Right ventricle myocardium superior (tissue), 1 donor: ENCODE results near the gene C1orf226. TPM values are rescaled to one million over a fixed set of nuclear protein-coding genes. Genes with fewer than 3 reads are reported as not detected.

Experiments used
- ATAC-seq: fragments of 200-7000 bp; cut with Tn5 transposase; one replicate; pipeline ENCODE4 v1.9.1; 2020; ENCODE audit warnings: mild to moderate bottlenecking; ENCODE audit not compliant: poor library complexity
- DNase-seq: peaks from one replicate; pipeline ENCODE4 v3.0.0-alpha.2; 2020
- intact Hi-C: fragments of 100-400 bp; cut with DNase I; formaldehyde crosslinking; loops from one replicate; pipeline ENCODE4 v1.11.2; 2022
- total RNA-seq: library from RNA; stranded (reverse); fragmentation: NEBNext Ultra II Directional; extraction: Animal tissue kit (Norgen Biotek cat#: 25700); gene quantifications from one replicate; pipeline ENCODE4 v1.2.1, GENCODE V29; 2021
- donor health status: DM: no; HTN: yes; CAD: no; lungs with severe emphysema.

Gene C1orf226
- total RNA-seq, 1 donor from 2014 or later: 5.3 TPM

- intact Hi-C loops: no loop called here
- no peak for ATAC-seq
- no peak for DNase-seq
These were observed 1.3 kb upstream of the C1orf226 start for GRCh38 chr1:162380061-162380846.

- intact Hi-C loops: no loop called here
- no peak for ATAC-seq
- DNase-seq: no peak
These were observed 618 bp downstream of the C1orf226 start for GRCh38 chr1:162381941-162382750.

DNA sequence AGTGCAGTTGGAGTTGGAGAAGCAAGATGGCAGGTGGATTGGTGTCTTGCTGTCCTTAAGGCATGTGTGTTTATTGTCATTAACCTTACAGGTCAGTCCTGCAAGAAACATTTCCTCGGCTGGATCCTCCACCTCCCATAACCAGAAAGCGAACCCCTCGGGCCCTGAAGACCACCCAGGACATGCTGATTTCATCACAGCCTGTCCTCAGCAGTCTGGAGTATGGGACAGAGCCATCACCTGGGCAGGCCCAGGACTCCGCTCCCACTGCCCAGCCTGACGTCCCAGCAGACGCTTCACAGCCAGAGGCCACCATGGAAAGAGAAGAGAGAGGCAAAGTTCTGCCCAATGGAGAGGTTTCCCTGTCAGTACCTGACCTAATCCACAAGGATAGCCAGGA lies 1.6 kb downstream of the C1orf226 start:
- intact Hi-C loops: no loop called here
- ATAC-seq (no peak), DNase-seq (no peak)

DNA sequence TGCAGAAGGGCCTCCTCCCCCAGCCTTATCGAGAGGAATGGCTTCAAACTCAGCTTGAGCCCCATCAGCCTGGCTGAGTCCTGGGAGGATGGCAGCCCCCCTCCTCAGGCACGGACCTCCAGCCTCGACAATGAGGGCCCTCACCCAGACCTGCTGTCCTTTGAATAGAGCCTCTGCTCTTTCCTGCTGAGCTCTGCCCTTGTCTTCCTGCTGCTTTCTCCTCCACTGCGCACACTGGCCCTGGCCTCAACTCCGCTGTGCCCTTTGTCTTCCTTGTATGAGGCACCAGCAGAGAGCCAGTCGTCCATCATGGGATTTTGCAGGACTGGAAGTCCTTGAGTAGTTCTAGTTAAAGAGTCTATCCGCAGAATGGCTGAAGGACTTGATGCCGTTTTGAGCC lies 2.0 kb downstream of the C1orf226 start:
- no peak for DNase-seq
- intact Hi-C loops: no loop called here
- ATAC-seq: no peak

DNA sequence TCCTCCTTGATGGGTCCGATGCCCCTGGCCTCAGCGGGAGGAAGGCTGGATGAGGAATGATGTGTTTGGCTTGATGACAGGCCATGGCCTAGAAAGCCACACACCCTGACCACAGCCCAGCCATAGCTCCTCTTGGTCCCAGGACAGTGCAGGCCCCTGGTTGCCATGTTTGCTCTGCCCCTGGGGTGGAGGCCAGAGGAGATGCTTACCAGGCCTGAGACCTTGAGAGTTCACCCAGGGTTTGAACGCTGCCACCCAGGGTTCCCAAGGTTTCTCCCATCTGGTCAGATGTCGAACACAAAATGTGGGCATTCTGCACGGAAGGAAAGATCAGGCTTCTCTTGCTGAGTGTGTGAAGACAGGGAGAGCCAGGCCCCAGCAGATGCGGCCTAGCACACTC lies 2.6 kb downstream of the C1orf226 start:
- ATAC-seq: no peak
- intact Hi-C loops: no loop called here
- no peak for DNase-seq

DNA sequence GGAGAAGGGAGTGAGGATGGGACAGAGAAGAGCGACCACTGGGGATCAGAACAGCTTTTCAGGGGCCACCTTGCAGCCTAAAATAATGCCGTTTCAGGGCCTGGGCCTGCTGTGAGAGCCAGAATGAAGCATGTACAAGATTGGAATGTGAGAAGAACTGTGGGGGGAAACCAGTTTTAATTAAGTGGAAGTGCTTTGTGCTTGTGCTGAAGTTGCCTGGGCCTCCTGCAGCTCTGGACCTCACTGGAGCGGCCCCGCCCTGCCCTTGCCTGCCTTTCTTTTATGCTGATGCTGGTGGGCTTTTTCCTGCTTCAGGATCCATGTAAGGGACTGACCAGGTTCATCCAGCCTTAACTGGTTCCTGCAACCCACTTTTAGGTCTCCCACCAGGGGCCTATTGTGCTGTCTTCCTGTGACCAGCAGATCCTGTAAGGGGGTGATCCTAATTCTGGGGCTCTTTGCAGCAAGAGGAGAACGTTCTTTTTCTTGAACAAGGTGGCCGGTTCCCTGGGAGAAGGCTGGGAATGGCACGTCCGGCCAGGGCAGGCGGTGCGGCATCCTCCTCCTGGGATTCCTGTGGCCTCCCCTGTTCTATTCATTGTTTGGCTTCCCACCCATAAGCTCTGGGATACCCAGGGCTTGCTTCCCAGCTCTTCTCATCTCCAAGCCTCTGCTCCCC lies 3.2 kb downstream of the C1orf226 start:
- no peak for ATAC-seq
- no peak for DNase-seq
- intact Hi-C loops: no loop called here

DNA sequence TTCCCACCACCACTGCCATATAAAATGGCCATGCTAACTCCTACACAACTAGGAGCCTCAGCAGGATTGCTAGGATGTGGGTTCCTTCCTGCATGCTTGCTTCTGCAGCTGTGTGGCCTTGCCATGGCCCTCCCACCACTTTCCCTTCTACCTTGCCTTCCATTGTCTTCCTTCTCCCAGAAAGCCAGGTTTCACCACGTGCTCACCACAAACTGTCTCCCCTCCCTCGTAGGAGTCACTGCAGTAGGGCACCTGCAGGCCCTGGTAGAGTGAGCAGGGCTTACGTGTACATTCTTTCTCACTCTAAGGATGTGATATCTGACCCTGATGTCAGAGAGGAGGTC lies 3.7 kb downstream of the C1orf226 start:
- intact Hi-C loops: no loop called here
- ATAC-seq: no peak

DNA sequence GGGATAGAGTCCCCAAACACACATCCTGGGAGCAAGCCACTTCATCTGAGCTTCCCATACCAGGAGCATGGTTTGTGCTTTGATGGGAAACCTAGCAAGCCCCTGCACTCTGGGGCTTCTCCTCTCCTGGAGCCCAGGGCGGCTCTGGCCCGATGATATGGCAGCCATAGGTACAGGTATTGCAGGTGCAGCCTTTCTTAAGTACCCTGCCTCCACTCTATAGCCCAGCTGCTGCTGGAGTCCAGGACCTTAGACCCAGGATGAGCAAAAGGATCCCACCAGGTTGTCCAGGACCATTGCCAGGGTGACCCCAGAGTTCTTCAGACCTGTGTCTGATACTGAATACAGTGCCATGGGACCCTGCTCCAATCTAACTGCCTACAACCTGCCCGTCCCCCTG lies 4.2 kb downstream of the C1orf226 start:
- intact Hi-C loops: no loop called here
- ATAC-seq: no peak
- DNase-seq: no peak

More for the DNA sequence above, 3.7 kb downstream of the C1orf226 start:
- DNase-seq: no peak

GRCh38 chr1:162386292-162387225 lies 5.0 kb downstream of the C1orf226 start:
- ATAC-seq: no peak
- no peak for DNase-seq
- intact Hi-C loops: no loop called here

DNA sequence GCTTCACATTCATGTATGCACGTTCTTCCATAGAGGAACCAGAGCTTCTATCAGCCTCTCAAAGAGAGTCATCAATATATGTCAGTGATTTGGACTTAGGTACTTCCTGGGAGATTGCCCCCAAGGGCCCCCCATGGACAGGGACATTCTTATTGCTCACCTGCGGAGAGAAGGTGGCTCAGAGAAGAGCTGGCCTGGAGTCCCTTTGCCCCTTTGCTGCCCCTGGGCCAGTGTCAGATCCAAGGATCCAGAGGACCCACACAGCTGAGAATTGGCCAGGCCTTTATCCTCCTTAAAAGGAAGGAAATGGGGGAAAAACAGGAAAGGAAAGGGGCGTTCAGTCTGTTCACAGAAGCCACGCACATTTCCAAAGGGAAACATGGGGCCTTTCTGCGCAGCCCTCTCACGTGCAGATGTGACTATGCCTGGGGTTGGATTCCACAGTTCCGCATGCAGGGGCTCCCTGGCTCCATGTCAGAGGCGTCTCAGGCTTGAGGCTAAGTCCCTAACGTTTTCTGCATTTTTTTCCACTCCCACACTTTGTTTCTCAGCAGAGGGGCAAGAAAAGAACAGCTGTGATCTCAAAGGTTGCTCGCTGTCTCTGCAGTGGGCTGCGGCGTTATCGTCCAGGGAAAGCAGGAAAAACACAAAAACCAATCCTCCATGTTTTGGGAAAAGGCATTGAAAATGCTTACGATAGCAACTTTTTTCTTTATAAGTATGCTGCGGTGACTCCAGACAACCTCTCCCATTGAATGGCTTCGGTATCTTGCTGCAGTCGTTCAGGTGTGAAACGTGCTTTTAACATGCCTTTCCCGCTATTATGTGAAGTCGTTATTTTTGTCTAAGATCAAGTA lies 5.9 kb downstream of the C1orf226 start:
- intact Hi-C loops: no loop called here
- ATAC-seq: no peak
- no peak for DNase-seq

GRCh38 chr1:162388083-162388594 lies 6.6 kb downstream of the C1orf226 start:
- intact Hi-C loops: no loop called here
- no peak for DNase-seq
- no peak for ATAC-seq

DNA sequence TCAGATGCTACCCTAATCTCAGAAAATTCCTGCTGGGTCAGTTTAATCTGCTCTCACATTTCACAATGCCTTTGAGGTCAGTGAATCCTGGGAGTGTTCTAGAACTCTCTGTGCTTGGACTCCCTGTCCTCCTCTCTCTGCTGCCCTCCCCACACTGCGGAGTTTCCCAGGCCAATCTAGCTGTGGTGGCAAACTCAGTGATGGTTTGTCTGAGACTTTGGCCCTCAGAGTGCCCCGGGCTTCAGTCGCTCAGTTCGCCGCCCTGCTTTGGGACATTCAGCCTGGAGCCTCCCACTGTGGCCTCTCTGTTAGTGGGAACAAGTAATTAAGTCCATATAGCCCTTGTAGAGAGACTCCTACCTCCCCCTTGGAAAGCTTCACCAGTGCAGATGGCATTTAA lies 7.1 kb downstream of the C1orf226 start:
- DNase-seq: no peak
- ATAC-seq: no peak
- intact Hi-C loops: no loop called here

GRCh38 chr1:162389021-162389818 lies 7.7 kb downstream of the C1orf226 start:
- intact Hi-C loops: no loop called here
- ATAC-seq: no peak

GRCh38 chr1:162389971-162390370 lies 8.4 kb downstream of the C1orf226 start:
- no peak for ATAC-seq
- no peak for DNase-seq
- intact Hi-C loops: no loop called here

More at GRCh38 chr1:162389021-162389818, 7.7 kb downstream of the C1orf226 start:
- DNase-seq: no peak

DNA sequence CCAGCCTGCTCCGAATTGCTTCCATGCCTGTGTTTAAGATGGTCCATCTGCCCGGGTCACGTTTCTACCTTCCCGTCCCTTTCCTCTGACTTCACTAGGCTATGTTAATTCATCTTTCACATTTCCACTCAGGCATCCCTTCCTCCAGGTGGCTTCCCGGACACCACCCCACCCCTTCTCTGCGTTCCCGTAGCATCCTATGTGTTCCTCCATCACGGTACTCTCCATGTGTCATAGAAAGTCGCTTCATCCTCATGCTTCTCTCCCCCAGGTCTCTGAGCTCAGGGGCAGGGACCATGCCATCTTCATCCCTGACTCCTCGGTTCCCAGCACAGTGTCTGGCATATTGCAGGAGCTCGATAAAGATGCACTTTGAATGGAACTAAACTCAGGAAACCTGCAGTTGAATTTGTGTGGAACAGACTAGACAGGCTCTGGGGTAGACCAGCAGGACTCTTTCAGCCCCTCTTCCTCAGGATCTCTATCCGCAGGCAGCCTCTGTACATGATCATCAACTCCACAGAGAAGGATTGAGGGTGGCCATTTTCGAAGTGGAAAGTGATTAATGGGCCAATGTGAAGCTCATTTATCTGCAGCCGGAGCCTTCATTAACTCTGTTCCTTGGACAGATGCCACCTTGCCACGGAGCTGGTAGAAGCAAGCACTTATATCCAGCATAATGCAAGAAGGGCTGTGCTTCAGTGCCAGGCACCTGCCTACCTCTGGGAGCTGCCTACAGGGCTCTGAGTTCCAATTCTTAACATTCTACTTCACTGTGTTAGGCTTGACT lies 9.1 kb downstream of the C1orf226 start:
- intact Hi-C loops: no loop called here
- DNase-seq: no peak
- ATAC-seq: no peak
